Measurements from ENCODE around the gene LATS1. TPM values are rescaled to one million over a fixed set of nuclear protein-coding genes. Genes with fewer than 3 reads are reported as not detected.

LATS1 gene
- total RNA-seq, 2 donors from 2014 or later: 14.6 to 15.4 TPM

- ATAC-seq: no peak
These were observed 15.3 kb upstream of the LATS1 start for GRCh38 chr6:149733089-149733720.

GRCh38 chr6:149729824-149730223 is 11.9 kb upstream of the LATS1 start:
- DNase-seq: no peak
- no peak for ATAC-seq
- intact Hi-C loops (cut with DNase I): no loop called here

More at GRCh38 chr6:149733089-149733720, 15.3 kb upstream of the LATS1 start:
- no peak for DNase-seq
- intact Hi-C loops (cut with DNase I): no loop called here

GRCh38 chr6:149728499-149729234 is 10.8 kb upstream of the LATS1 start:
- no peak for ATAC-seq
- no peak for DNase-seq
- intact Hi-C loops (cut with DNase I): no loop called here

- intact Hi-C loops (cut with DNase I): no loop called here
- ATAC-seq (no peak), DNase-seq (no peak)
These were observed 10.0 kb upstream of the LATS1 start for GRCh38 chr6:149727793-149728498.

- intact Hi-C loops (cut with DNase I): no loop called here
- DNase-seq: no peak
- ATAC-seq: no peak
These were observed 7.9 kb upstream of the LATS1 start for GRCh38 chr6:149725785-149726184.

GRCh38 chr6:149723771-149724417 is 6.0 kb upstream of the LATS1 start:
- peak; percentile 36 for DNase-seq
- intact Hi-C loops (cut with DNase I): no loop called here
- peak; percentile 82 to 84 for ATAC-seq

- ATAC-seq: no peak
- no peak for DNase-seq
- intact Hi-C loops (cut with DNase I): no loop called here
These were observed 5.4 kb upstream of the LATS1 start for GRCh38 chr6:149723262-149723661.

GRCh38 chr6:149719531-149719930 is 1.6 kb upstream of the LATS1 start:
- no peak for ATAC-seq
- intact Hi-C loops (cut with DNase I): no loop called here
- DNase-seq: no peak

GRCh38 chr6:149717255-149717587 is 680 bp downstream of the LATS1 start:
- intact Hi-C loops (cut with DNase I): no loop called here
- no peak for ATAC-seq
- DNase-seq: no peak

GRCh38 chr6:149716181-149716963 is 1.5 kb downstream of the LATS1 start:
- ATAC-seq: no peak
- intact Hi-C loops (cut with DNase I): no loop called here
- DNase-seq: no peak

- intact Hi-C loops (cut with DNase I): no loop called here
- ATAC-seq (no peak), DNase-seq (no peak)
These were observed 3.5 kb downstream of the LATS1 start for GRCh38 chr6:149714442-149714841.

GRCh38 chr6:149711711-149712110 is 6.2 kb downstream of the LATS1 start:
- intact Hi-C loops (cut with DNase I): no loop called here
- no peak for DNase-seq
- ATAC-seq: no peak

- DNase-seq (no peak), ATAC-seq (no peak)
- intact Hi-C loops (cut with DNase I): no loop called here
These were observed 16.2 kb downstream of the LATS1 start for GRCh38 chr6:149701714-149702113.

GRCh38 chr6:149699150-149699549 is 18.8 kb downstream of the LATS1 start:
- ATAC-seq: no peak
- intact Hi-C loops (cut with DNase I): no loop called here
- no peak for DNase-seq

- DNase-seq: no peak
- intact Hi-C loops (cut with DNase I): no loop called here
- no peak for ATAC-seq
These were observed 19.7 kb downstream of the LATS1 start for GRCh38 chr6:149698175-149698574.

GRCh38 chr6:149696901-149697300 is 21.0 kb downstream of the LATS1 start:
- ATAC-seq (no peak), DNase-seq (no peak)
- intact Hi-C loops (cut with DNase I): no loop called here

- intact Hi-C loops (cut with DNase I): no loop called here
- DNase-seq (no peak), ATAC-seq (no peak)
These were observed 23.0 kb downstream of the LATS1 start for GRCh38 chr6:149694921-149695320.

GRCh38 chr6:149691201-149691600 is 26.7 kb downstream of the LATS1 start:
- ATAC-seq: no peak
- intact Hi-C loops (cut with DNase I): no loop called here
- no peak for DNase-seq

GRCh38 chr6:149686230-149686629 is 31.7 kb downstream of the LATS1 start:
- ATAC-seq: peak in 1 of 2 donors; percentile 45
- intact Hi-C loops (cut with DNase I): no loop called here
- no peak for DNase-seq

Measured in left cardiac atrium (tissue), 4 donors.